DND-41 (cell line): ENCODE data around the gene GBP2.

Experiments
- CTCF ChIP-seq: IDR thresholded peaks from 2 replicates; pipeline ENCODE4 v1.5.1; 2012; ENCODE audit warnings: borderline replicate concordance, low read length, moderate library complexity, mild to moderate bottlenecking; ENCODE audit not compliant: poor library complexity, severe bottlenecking; ENCODE audit errors: extremely low read depth
- EZH2 ChIP-seq: IDR thresholded peaks from 3 replicates; pipeline ENCODE4 v1.6.1; 2012; ENCODE audit warnings: borderline replicate concordance, low read depth, mild to moderate bottlenecking, moderate library complexity, low read length, inconsistent platforms; ENCODE audit not compliant: severe bottlenecking

- TF ChIP-seq CTCF (no peak), EZH2 (no peak)
Observed at GRCh38 chr1:89068291-89068690, 57.6 kb downstream of the GBP2 start.
